ENCODE data around the gene FAM107B. TPM values are rescaled to one million over a fixed set of nuclear protein-coding genes. Genes with fewer than 3 reads are reported as not detected.

FAM107B gene
- total and polyA plus RNA-seq, 2 donors (not counting 3 experiments of a cell fraction or from before 2014, with no cell fraction given) = 39.2 to 176 TPM

- no peaks in the 10 kb centered on the region for H3K9me3 ChIP-seq (replicated peaks; ENCODE audit: control insufficient read depth, insufficient read depth, low read length)
- H3K79me2 ChIP-seq (ENCODE audit: control insufficient read depth, insufficient read depth, low read length) = no peaks in the 10 kb centered on the region
- POLR2A ChIA-PET = no interaction called here
- no peaks in the 10 kb centered on the region for H3K4me1 ChIP-seq (ENCODE audit: control insufficient read depth, extremely low read depth, insufficient read depth, low read length)
- intact Hi-C loops (cut with micrococcal nuclease) (no loop called here), dilution Hi-C loops (cut with MboI; ENCODE audit: extremely low pct_ligation_motif_present, low sequenced_read_pairs) (no loop called here)
- H3K9me1 ChIP-seq (replicated peaks; ENCODE audit: control insufficient read depth, extremely low read depth, insufficient read depth, low read length) = no peaks in the 10 kb centered on the region
- no peak for TF ChIP-seq CTCF (IDR thresholded peaks at IDR 0.05; ENCODE audit: extremely low read depth in 1 of 2, insufficient read depth in 1 of 2, low read depth in 1 of 2, low read length in 2 of 2)
- no peak overlapping the region for H3K27ac ChIP-seq (ENCODE audit: insufficient read depth, low read depth, low read length)
- H2AFZ ChIP-seq (ENCODE audit: low read depth, low read length) = no peak overlapping the region
- DNase-seq (ENCODE audit: low read depth, low spot score) = no peak
- no peak overlapping the region for H3K4me2 ChIP-seq (ENCODE audit: insufficient read depth, low read length)
- FAIRE-seq = no peak
- CTCF ChIA-PET = interaction anchor here (1.3 kb wide), 1 partner anchor 12 kb away, joined by 3 read pairs; no protein-coding TSS in a partner anchor
- no TSS peak for BruUV-seq (replicated peaks)
- H3K4me3 ChIP-seq (replicated peaks in 1 of 3; ENCODE audit: insufficient read depth in 1 of 3, low read depth in 1 of 3, low read length in 3 of 3) = no peak overlapping the region
- H3K36me3 ChIP-seq (ENCODE audit: control insufficient read depth in 2 of 2, extremely low read depth in 1 of 2, insufficient read depth in 2 of 2, low read length in 2 of 2) = no peaks in the 10 kb centered on the region
- no peaks in the 10 kb centered on the region for H3K27me3 ChIP-seq (ENCODE audit: control insufficient read depth in 2 of 2, insufficient read depth in 2 of 2, low read length in 2 of 2)
- no peaks in the 10 kb centered on the region for H4K20me1 ChIP-seq (replicated peaks; ENCODE audit: control insufficient read depth, extremely low read depth, insufficient read depth, low read length)
- no peak overlapping the region for H3K9ac ChIP-seq (replicated peaks; ENCODE audit: extremely low read depth, insufficient read depth, low read length)
Observed at GRCh38 chr10:14758994-14759664, 15.6 kb downstream of the FAM107B start.

GRCh38 chr10:14758451-14758850 lies 16.2 kb downstream of the FAM107B start:
- H3K27ac ChIP-seq (ENCODE audit: insufficient read depth, low read depth, low read length) = no peak overlapping the region
- H3K4me2 ChIP-seq (ENCODE audit: insufficient read depth, low read length) = no peak overlapping the region
- FAIRE-seq (no peak), DNase-seq (ENCODE audit: low read depth, low spot score) (no peak)
- H3K36me3 ChIP-seq (ENCODE audit: control insufficient read depth in 2 of 2, extremely low read depth in 1 of 2, insufficient read depth in 2 of 2, low read length in 2 of 2) = no peaks in the 10 kb centered on the region
- ChIA-PET CTCF (interaction anchor here (1.3 kb wide), 1 partner anchor 11 kb away, joined by 3 read pairs; no protein-coding TSS in a partner anchor), POLR2A (no interaction called here)
- intact Hi-C loops (cut with micrococcal nuclease) (no loop called here), dilution Hi-C loops (cut with MboI; ENCODE audit: extremely low pct_ligation_motif_present, low sequenced_read_pairs) (no loop called here)
- TF ChIP-seq MAX (IDR thresholded peaks at IDR 0.05; ENCODE audit: insufficient read depth, insufficient read length) (no peak), MYC (IDR thresholded peaks at IDR 0.05; ENCODE audit: low read depth, low read length) (no peak), JUN (IDR thresholded peaks at IDR 0.05; ENCODE audit: borderline replicate concordance, insufficient read depth, insufficient read length, low read depth) (no peak), POLR2A (IDR thresholded peaks at IDR 0.05; ENCODE audit: low read depth, low read length) (no peak), EZH2 (IDR thresholded peaks at IDR 0.05; ENCODE audit: borderline replicate concordance, low read depth, low read length, severe bottlenecking) (no peak), FOS (IDR thresholded peaks at IDR 0.05; ENCODE audit: borderline replicate concordance, insufficient read depth, low read length) (no peak), GATA2 (IDR thresholded peaks at IDR 0.05; ENCODE audit: insufficient read depth, insufficient read length, low read depth, low read length) (no peak), CTCF (IDR thresholded peaks at IDR 0.05; ENCODE audit: extremely low read depth in 1 of 2, insufficient read depth in 1 of 2, low read depth in 1 of 2, low read length in 2 of 2) (no peak), POLR2AphosphoS5 (IDR thresholded peaks at IDR 0.05; ENCODE audit: insufficient read depth, low read depth, low read length) (no peak)
- no peak overlapping the region for H3K9ac ChIP-seq (replicated peaks; ENCODE audit: extremely low read depth, insufficient read depth, low read length)
- no TSS peak for BruUV-seq (replicated peaks)
- no peaks in the 10 kb centered on the region for H4K20me1 ChIP-seq (replicated peaks; ENCODE audit: control insufficient read depth, extremely low read depth, insufficient read depth, low read length)
- H2AFZ ChIP-seq (ENCODE audit: low read depth, low read length) = no peak overlapping the region
- no peak overlapping the region for H3K4me3 ChIP-seq (replicated peaks in 1 of 3; ENCODE audit: insufficient read depth in 1 of 3, low read depth in 1 of 3, low read length in 3 of 3)
- H3K27me3 ChIP-seq (ENCODE audit: control insufficient read depth in 2 of 2, insufficient read depth in 2 of 2, low read length in 2 of 2) = no peaks in the 10 kb centered on the region
- no peaks in the 10 kb centered on the region for H3K4me1 ChIP-seq (ENCODE audit: control insufficient read depth, extremely low read depth, insufficient read depth, low read length)
- no peaks in the 10 kb centered on the region for H3K9me3 ChIP-seq (replicated peaks; ENCODE audit: control insufficient read depth, insufficient read depth, low read length)
- no peaks in the 10 kb centered on the region for H3K79me2 ChIP-seq (ENCODE audit: control insufficient read depth, insufficient read depth, low read length)
- H3K9me1 ChIP-seq (replicated peaks; ENCODE audit: control insufficient read depth, extremely low read depth, insufficient read depth, low read length) = no peaks in the 10 kb centered on the region

All from endothelial cell of umbilical vein (primary cell).